ENCODE results near the gene NME8. TPM values are rescaled to one million over a fixed set of nuclear protein-coding genes. Genes with fewer than 3 reads are reported as not detected.

The NME8 gene
- total RNA-seq, 1 donor from 2014 or later, result 0.14 TPM

DNA sequence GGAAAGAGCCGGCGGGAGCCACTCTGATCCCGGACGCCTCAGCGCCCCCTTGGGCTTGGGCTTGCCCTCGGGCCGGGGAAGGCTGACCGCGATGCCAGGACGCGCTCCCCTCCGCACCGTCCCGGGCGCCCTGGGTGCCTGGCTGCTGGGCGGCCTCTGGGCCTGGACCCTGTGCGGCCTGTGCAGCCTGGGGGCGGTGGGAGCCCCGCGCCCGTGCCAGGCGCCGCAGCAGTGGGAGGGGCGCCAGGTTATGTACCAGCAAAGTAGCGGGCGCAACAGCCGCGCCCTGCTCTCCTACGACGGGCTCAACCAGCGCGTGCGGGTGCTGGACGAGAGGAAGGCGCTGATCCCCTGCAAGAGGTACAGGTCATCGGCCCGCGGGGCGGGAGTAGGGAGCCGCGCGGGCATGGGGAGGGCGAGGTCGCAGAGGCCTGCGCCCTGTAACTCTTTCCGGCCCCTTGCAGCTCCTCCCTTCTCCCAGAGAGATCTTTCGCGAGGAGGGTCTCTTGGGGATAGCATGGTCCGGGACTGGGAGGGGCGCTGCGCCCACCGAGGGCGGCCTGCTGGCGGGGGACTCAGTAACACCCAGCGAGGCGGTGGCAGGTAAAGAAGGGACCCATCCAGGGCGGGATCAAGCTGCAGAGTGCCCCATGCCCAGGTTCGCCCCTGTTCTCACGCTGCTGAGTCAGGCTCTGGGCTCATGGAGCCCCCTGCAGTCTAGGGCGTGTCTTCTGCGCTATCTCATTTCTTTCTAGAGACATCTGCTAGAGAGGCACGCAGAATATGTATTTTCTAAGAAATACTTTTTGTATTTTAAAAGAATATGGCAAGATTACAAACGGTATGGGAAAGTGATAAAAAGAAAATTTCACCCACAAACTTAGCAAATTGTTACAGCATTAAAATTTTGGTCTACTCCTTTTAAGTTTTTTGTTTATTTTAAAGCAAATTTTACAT lies 72.7 kb downstream of the NME8 start:
- peak overlapping the region; percentile 82 for H3K27ac Mint-ChIP-seq
- peaks cover 17% of the 10 kb centered on the region for H3K4me1 Mint-ChIP-seq (ENCODE audit: unreplicated experiment)
- H3K27me3 Mint-ChIP-seq, result peaks cover 59% of the 10 kb centered on the region
- H3K9me3 Mint-ChIP-seq, result peaks cover 7% of the 10 kb centered on the region
- DNase-seq (ENCODE audit: extremely low spot score, unreplicated experiment), result peak; percentile 71
- H3K36me3 Mint-ChIP-seq, result peaks cover 1% of the 10 kb centered on the region
- TF ChIP-seq, protein P1, sequence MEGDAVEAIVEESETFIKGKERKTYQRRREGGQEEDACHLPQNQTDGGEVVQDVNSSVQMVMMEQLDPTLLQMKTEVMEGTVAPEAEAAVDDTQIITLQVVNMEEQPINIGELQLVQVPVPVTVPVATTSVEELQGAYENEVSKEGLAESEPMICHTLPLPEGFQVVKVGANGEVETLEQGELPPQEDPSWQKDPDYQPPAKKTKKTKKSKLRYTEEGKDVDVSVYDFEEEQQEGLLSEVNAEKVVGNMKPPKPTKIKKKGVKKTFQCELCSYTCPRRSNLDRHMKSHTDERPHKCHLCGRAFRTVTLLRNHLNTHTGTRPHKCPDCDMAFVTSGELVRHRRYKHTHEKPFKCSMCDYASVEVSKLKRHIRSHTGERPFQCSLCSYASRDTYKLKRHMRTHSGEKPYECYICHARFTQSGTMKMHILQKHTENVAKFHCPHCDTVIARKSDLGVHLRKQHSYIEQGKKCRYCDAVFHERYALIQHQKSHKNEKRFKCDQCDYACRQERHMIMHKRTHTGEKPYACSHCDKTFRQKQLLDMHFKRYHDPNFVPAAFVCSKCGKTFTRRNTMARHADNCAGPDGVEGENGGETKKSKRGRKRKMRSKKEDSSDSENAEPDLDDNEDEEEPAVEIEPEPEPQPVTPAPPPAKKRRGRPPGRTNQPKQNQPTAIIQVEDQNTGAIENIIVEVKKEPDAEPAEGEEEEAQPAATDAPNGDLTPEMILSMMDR (conservative IDR thresholded peaks at IDR 0.05), result no peak
- peak overlapping the region; percentile 89 for H3K4me3 Mint-ChIP-seq

DNA sequence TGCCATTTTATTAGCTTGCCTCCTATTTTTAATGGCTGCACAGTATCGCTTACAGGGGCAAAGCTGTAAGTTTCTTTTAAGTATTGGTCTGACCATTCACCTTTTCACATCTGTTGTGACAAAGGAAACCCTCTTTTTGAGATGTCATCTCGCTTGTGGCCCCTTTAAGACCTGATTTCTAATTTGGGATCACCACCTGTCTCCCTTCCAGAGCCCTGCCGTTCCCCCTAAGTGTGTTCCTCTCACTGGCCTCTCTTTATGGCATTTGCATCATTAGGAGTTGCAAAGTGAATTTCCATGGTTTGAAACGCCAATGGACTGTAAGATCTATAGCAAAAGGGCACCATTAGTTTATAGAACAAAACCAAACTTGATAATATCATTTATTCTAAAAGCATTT lies 73.5 kb downstream of the NME8 start:
- H3K27ac Mint-ChIP-seq, result no peak overlapping the region
- H3K4me1 Mint-ChIP-seq (ENCODE audit: unreplicated experiment), result peaks cover 17% of the 10 kb centered on the region
- H3K27me3 Mint-ChIP-seq, result peaks cover 55% of the 10 kb centered on the region
- no peak for DNase-seq (ENCODE audit: extremely low spot score, unreplicated experiment)
- H3K36me3 Mint-ChIP-seq, result peaks cover 3% of the 10 kb centered on the region
- peak overlapping the region; percentile 86 for H3K4me3 Mint-ChIP-seq
- peaks cover 7% of the 10 kb centered on the region for H3K9me3 Mint-ChIP-seq
- TF ChIP-seq, protein P1 (conservative IDR thresholded peaks at IDR 0.05), result no peak

DNA sequence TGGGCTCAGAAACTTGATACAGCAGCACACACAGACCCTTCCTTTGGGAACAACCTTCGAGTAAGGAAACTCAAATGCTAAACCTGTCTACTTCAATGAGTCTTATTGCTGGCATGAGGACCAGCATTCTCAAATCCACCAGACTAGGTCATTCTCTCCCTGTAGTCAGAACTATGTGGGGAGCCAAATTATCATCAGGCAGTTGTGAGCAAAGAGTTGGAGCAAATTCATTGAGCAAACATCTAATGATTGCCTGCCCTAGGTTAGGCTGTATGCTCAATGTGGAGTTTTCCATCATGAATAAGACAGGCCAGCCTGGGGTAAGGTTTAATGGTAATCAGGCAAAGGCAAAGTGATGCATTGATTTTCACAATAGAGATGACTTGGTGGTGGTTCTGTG lies 75.6 kb downstream of the NME8 start:
- peaks cover 3% of the 10 kb centered on the region for H3K36me3 Mint-ChIP-seq
- H3K27me3 Mint-ChIP-seq, result peaks cover 34% of the 10 kb centered on the region
- H3K27ac Mint-ChIP-seq, result no peak overlapping the region
- DNase-seq (ENCODE audit: extremely low spot score, unreplicated experiment), result no peak
- no peak overlapping the region for H3K4me3 Mint-ChIP-seq
- H3K9me3 Mint-ChIP-seq, result peaks cover 7% of the 10 kb centered on the region
- H3K4me1 Mint-ChIP-seq (ENCODE audit: unreplicated experiment), result peaks cover 10% of the 10 kb centered on the region
- TF ChIP-seq, protein P1 (conservative IDR thresholded peaks at IDR 0.05), result no peak

DNA sequence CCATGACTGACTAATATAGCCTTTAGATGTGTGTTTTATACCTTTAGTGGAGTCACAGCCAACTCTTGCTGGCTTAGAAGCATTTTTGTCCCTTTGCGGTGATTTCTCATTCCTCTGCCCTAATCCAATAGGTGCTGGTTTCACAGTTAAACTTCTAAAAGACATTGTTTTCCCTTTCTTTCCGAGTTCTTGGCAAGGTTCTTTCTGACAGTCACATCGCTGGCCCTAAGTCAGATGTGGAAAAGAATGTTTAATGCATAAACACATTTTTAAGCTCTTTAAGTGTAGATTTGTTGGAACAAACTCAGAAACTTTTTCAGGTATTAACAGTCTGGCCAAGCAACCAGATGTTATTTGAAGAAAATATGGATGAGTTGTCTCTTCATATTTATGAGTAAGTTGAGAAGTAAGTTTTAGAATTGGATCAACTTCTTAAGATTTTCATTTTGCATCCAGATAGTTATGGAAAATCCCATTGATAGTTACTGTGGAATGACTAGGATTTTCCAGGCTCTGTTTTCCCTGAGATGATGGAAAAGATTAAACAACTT lies 76.2 kb downstream of the NME8 start:
- peaks cover 3% of the 10 kb centered on the region for H3K9me3 Mint-ChIP-seq
- H3K36me3 Mint-ChIP-seq, result peaks cover 3% of the 10 kb centered on the region
- H3K27me3 Mint-ChIP-seq, result peaks cover 28% of the 10 kb centered on the region
- TF ChIP-seq, protein P1 (conservative IDR thresholded peaks at IDR 0.05), result no peak
- H3K4me3 Mint-ChIP-seq, result no peak overlapping the region
- no peak overlapping the region for H3K27ac Mint-ChIP-seq
- DNase-seq (ENCODE audit: extremely low spot score, unreplicated experiment), result no peak
- H3K4me1 Mint-ChIP-seq (ENCODE audit: unreplicated experiment), result peaks cover 10% of the 10 kb centered on the region

DNA sequence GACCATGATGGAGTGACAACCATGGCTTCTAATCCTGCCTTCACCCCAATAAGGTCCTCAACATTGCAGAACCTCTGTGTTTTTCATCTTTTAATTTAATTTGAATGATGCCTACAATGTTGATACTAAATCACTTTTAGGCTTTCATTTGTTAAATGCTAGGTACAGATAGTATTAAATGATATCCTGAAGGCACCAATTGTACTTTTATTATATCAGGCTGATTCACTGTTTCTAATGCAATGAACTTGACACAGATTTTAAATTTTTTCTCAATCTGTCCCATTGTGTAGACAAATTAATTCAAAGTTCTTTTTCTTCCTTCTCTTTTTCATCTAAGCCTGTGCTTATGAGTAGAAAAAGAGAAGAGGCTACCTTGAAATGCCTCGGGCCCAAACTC lies 77.2 kb downstream of the NME8 start:
- H3K27ac Mint-ChIP-seq, result no peak overlapping the region
- peaks cover 3% of the 10 kb centered on the region for H3K36me3 Mint-ChIP-seq
- no peaks in the 10 kb centered on the region for H3K9me3 Mint-ChIP-seq
- DNase-seq (ENCODE audit: extremely low spot score, unreplicated experiment), result no peak
- peaks cover 6% of the 10 kb centered on the region for H3K4me1 Mint-ChIP-seq (ENCODE audit: unreplicated experiment)
- TF ChIP-seq, protein P1 (conservative IDR thresholded peaks at IDR 0.05), result no peak
- H3K4me3 Mint-ChIP-seq, result no peak overlapping the region
- peaks cover 18% of the 10 kb centered on the region for H3K27me3 Mint-ChIP-seq
